GM18907 (cell line): ENCODE results near the gene KNL1.
"Not testable (repeated sequence)": the region's sequence is repeated elsewhere in the genome, so short reads cannot be mapped to it uniquely, and the experiment has no call there.

Source experiments
- ATAC-seq: cut with Tn5 transposase; IDR thresholded peaks from one replicate; pipeline ENCODE4 v1.9.1; 2021; ENCODE audit warnings: mild to moderate bottlenecking, moderate library complexity; ENCODE audit not compliant: unreplicated experiment

Gene KNL1

DNA sequence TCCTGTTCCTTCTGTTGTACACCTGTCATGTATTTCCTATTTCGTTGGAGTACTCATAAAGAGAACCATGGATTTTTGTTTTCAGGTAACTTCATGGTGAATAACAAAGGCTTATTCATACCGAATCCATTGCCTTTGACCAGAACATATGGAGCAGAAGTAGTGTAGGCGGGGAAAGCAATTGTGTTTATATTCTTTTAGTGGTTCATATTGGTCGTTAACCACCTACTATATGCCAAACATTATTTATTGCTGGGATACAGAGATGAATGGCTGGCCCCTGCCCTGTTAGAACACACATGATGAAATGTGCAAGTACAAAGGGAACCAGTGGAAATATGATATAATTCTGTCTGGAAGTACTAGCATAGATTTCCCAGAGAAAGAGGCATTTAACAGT, 15.2 kb upstream of the KNL1 start:
- no peak for ATAC-seq

DNA sequence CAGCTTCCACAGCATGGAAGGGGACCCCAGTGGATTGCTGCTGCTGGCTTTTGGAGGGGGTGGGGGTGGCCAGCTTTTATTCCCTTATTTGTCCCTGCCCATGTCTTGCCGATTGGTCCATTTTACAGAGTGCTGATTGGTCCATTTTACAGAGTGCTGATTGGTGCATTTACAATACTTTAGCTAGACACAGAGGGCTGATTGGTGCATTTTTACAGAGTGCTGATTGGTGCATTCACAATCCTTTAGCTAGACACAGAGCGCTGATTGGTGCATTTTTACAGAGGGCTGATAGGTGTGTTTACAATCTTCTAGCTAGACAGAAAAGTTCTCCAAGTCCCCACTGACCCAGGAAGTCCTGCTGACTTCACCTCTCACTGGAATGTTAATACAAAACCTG, 12.3 kb upstream of the KNL1 start:
- not testable (repeated sequence) for ATAC-seq

DNA sequence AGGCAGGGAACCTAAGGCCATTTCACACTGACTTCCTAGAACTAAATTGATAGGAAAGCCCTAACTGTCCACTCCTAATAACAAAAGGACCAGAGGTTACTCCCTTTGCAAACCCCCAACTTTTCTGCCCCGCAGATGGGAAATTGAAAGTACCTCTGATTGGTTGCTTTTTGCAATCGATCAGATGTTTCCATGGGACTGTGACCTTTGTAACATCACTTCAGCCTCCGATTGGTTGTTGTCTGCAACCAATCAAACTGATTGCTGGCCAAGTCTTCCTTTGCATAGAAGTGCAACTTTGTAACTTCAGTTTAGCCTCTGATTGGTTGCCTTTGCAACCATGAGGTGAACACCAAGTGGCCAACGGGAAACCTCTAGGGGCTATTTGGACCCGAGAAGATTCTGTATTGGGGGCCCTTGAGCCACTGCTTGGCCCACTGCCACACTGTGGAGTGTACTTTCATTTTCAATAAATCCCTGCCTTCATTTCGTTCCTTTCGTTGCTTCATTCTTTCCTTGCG, 11.3 kb upstream of the KNL1 start:
- ATAC-seq: no peak

DNA sequence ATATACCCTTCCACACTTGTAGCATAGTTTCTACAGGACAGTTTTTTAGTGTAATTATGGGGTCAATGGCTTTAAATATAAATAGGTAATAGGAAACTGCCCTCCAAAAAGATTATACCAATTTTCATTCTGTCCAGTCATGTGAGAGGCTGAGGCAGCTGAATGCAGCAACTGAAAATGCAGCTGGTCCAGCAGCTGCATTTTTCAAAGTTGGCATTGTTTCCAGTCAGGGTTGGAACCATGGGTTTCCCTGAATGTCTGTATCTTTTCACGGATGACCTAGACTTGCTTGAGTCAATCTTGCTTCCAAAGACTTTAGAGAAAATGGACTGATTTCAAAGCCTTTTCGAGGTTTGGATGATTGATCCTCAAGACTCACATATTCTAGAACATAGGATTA, 9.9 kb upstream of the KNL1 start:
- ATAC-seq: no peak

DNA sequence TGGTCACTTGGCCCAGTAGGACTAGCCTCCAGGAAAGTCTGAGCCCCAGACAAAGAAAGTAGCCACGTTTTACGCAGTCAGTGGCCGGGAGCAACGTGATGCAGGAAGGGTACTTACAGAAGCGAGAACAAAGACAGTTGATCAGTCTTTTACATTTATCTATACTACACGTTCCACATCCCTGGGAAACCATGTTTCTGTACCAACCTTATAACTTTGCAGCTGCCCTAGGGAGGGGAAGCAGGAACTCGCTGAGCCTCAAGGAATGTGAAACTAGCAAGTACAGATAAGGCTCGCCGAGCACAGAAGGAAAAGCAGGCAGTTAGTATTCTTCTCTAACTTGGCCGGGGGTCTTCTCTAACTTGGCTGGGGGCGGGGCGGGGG, 3.4 kb upstream of the KNL1 start:
- no peak for ATAC-seq

DNA sequence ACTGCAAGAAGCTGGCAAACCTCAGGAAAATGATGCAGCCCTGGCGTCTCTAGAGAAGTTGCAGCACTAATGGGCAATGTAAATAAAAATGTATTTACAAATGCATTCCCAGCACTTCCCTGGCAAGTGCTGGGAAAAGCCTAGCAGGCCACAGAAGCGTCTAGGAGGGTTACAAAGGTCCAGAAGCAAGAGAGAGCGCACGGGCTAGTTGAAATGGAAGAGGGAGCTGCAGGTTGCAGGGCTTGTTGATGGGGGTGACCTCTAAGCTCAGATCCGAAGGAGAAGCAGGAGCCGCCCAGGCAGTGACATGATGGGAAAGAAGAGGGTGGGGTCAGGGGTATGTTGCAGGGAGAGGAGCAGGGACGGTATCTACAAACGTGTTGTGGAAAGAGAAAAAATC, 2.7 kb upstream of the KNL1 start:
- no peak for ATAC-seq

DNA sequence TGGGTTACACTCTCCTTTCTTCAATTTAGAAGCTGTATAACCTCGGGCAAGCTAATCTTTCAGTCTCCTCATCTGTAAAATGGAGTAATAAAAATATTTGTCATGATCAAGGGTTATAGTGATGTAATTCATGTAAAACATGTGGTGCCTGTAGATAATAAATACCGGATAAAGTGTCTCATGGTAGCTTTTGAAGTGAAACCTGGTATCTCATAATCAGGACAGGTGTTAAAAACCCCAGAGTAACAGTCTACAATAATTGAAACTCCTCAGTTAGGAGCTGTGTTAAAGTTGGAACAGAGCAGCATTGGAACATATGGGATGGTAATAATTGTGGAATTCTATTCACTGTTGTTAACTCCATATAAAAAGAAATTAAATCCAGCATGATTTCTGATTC, 884 bp upstream of the KNL1 start:
- ATAC-seq: no peak

DNA sequence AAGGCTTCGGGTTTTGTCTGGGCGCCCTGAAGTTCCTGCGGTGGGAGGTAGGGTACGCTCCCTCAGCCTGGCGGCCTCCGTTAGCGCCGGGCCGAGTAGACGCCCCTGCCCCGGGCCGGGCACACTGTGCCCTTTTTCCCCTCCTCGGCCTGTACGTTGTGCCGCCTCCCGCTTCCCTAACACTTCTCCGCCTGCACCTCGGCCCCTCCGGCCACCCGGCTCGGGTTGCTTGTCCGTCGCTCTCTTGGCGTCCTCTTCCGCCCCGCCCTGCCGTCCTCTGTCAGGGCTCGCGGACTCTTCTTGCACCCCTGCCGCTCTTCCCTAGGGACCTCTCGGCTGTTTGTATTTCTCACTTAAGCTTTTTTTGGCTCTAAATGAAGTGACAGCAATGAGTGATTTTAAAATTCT, 384 bp downstream of the KNL1 start:
- ATAC-seq: peak; percentile 49

DNA sequence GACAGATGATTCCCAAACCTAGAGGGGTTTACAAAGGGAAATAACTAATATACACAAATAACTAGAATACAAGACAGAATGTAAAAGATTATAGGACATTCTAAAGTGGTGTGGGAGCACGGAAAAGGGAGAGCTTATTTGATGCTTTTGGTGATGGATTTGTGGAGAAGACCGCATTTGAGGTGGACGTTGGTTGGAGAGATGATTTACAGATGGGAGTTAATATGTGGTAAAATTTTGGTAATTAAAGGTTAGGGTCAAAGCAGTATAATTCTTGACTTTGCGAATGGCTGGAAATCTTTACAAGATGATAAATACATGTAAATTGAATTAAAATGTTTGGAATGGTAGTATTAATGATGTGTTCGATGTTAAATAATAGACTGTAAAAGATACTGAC, 1.2 kb downstream of the KNL1 start:
- no peak for ATAC-seq

DNA sequence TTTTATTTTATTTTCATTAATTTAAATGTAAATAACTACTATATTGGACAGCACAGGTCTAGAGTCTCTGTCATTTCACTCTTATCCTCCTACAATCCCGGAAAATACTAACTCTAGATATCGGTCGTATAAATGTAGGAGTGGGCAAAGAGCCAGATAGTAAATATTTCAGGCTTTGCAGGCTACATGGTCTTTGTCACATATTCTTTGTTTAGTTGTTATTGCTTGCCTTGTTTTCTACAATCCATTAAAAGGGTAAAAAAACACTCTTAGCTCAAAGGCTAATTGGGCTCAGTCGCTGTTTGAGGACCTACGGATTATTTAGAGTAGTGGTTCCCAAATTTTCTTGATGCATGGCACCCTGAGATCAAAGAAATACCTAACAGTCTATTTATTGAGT, 1.7 kb downstream of the KNL1 start:
- ATAC-seq: no peak

DNA sequence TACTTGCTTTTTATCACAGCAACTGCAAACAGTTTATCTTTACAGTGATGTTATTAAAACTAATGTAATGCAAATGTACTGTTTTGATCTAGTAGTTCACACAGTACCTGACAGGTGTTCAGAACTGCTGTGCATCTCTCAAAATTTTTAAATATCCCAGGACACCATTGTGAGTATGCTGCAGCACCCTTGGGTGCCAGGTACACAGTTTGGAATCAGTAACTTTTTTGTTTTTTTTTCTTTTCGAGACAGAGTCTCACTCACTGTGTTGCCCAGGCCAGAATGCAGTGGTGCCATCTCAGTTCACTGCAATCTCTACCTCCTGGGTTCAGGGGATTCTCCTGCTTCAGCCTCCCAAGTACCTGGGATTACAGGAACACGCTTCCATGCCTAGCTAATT, 3.0 kb downstream of the KNL1 start:
- ATAC-seq: no peak

DNA sequence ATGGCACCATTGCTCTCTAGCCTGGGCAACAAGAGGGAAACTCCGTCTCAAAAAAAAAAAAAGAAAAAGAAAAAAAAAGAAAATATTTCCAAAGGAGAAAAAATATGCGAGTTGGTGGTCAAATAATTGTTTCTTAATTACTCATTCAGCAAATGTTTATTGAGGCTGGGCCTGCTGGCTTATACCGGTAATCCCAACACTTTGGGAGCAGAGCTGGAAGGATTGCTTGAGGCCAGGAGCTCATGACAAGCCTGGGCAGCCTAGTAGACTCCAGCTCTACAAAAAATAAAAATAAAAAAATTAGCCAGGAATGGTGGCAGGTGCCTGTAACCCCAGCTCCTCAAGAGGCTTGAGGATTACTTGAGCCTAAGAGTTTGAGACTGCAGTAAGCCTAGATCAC, 4.1 kb downstream of the KNL1 start:
- no peak for ATAC-seq

DNA sequence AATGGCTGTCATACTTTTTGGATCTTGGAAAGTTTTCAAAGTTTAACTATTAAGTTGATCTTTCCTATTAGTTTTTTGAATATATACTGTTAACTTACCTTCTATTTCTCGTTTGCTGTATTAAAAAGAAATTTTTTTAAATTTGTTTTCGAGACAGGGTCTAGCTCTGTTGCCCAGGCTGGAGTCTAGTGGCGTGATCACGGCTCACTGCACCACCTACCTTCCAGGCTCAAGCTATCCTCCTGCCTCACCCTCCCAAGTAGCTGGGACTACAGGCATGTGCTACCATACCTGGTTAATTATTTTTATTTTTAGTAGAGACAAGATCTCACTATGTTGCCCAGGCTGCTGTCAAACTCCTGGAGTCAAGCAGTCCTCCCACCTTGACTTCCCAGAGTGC, 4.6 kb downstream of the KNL1 start:
- no peak for ATAC-seq

DNA sequence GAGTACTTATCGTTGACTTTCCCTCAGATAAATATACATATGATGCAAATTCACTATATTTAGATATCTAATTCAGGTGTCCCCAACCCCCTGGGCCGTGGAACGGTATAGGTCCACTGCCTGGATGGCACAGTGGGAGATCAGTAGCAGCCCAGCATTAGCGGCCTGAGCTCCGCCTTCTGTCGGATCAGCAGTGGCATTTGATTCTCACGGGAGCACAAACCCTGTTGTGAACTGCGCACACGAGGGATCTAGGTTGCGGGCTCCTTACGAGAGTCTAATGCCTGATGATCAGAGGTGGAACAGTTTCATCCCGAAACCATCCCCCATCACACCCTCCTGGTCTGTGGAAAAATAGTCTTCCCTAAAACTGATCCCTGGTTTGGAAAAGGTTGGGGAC, 6.9 kb downstream of the KNL1 start:
- no peak for ATAC-seq

DNA sequence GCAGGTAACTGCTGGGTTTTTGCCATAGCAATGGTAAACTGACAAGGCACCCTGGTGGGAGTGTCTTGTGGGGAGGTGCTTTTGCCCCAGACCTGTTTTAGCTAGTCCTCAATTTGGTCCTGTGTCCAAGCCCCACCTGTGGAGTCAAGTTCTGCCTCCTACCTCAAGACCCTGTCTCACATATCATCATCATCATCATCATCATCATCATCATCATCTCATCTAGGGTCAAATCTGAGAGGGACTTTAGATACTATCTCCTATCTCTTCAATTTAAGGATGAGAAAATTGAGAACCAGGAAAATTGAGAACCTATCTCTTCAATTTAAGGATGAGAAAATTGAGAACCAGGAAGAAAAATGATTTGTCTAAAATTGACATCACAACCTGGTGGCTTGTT, 9.9 kb downstream of the KNL1 start:
- ATAC-seq: no peak

DNA sequence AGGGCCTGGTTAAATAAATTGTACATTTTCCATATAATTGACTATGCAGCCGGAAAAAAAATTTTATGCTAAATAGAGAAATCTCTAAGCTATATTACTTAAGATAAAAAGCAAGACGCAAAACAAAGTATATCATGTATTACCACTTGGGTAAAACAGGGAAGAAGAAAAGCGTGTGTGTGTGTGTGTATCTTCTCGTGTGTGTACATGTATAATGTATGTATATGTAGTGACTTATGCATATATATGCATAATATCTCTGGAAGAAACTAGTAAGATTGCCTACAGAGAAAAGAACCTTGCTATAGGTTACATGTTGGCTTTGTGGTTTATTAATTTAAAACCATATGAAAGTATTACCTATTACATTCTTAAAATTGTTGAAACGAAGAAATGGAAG, 19.0 kb downstream of the KNL1 start:
- ATAC-seq: no peak

DNA sequence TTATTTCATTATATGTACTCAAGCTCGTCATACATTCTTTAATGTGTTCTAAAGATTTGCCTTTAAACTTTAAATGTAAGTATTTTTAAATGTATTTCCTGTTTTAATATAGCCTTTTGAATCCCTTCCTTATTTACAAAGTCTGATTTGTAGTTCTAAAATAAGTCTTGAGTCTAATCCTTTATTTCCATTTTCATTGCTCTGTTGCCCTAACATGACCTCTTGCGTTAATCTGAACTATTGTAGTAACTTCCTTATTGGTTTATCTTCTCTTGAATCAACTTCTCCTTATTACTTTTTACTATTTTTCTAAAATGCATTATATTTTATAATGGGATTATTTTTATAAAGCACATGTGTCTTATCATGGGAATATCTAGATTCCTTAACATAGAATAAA, 24.0 kb downstream of the KNL1 start:
- ATAC-seq: no peak

DNA sequence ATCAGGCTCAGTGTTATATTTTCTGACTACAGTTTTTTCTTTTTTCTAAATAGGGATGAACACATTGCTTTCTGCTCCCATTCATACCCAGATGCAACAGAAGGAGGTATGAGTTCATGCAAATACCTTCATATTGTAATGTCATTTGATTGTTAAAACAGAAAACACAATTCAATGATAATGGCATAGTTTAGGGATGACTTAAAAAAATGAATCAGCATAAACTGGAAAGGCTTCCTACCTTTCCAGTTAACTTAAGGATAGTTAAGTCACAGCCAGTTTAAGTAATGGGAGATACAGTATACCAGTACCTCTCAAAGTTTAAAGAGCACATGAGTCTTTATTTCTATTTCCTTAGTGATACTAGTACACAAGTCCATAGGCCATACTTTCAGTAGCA, 24.9 kb downstream of the KNL1 start:
- ATAC-seq: no peak

DNA sequence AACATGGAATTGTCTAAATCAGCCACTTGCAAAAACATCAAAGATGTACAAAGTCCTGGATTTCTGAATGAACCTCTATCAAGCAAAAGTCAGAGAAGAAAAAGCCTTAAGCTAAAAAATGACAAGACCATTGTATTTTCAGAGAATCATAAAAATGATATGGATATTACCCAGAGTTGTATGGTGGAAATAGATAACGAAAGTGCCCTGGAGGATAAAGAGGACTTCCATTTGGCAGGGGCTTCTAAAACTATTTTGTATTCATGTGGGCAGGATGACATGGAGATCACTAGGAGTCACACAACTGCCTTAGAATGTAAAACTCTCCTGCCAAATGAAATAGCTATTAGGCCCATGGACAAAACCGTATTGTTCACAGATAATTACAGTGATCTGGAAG, 29.3 kb downstream of the KNL1 start:
- no peak for ATAC-seq

DNA sequence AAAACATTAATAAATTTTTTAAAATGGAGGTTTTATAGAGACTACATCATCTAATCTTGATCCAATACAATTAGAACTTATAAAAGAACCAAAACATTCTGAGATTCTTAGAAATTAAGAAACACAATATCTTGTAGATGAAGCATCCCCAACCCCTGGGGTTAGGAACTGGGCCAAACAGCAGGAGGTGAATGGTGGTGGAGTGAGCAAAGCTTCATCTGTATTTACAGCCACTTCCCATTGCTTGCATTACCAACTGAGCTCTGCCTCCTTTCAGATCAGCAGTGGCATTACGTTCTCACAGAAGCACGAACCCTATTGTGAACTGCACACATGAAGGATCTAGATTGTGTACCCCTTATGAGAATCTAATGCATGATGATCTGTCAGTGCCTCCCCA, 36.3 kb downstream of the KNL1 start:
- ATAC-seq: no peak

DNA sequence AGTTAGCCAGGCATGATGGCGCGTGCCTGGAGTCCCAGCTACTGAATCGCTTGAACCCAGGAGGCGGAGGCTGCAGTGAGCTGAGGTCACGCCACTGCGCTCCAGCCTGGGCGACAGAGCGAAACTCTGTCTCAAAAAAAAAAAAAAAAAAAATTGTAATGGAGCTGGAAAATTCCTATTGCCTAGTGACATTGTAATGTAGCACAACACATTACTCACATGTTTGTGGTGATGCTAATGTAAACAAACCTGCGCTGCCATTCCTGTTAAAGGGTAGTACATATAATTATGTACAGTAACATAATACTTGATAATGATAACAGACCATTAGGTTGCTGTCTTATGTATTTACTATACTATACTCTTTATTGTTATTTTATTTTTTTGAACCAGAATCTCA, 39.1 kb downstream of the KNL1 start:
- no peak for ATAC-seq

DNA sequence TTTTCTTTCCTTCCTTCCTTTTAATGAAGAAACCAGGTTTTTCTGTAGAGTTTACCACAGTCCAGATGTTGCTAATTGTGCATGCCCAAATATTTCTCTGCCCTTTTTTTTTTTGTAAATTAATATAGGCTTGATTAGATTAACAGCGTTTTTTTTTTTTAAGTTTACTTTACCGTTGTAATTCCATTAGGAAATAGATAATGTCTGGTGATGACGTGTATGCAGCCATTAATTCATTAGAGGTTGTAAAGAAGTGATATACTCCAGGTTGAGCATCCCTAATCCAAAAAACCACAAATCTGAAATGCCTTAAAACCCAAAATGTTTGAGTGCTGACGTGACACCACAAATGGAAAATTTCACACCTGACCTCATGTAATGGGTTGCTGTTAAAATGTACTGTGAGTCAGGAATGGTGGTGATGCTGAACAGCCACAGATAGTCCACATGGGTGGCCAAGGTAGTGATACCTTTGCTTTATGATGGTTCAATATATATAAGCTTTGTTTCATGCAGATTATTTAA, 43.2 kb downstream of the KNL1 start:
- ATAC-seq: no peak

DNA sequence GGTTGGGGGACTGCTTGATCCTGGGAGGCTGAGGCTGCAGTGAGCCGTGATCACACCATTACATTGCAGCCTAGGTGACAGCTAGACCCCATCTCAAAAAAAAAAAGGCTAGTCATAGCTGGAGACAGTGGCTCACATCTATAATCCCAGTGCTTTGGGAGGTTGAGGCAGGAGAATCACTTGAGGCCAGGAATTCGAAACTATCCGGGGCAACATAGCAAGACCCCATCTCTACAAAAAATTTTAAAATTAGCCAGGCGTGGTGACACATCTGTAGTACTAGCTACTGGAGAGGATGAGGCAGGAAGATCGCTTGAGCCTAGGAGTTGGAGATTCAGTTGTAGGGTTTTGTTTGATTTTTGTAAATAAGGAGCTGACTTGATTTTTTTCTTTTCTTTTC, 45.6 kb downstream of the KNL1 start:
- ATAC-seq: no peak

DNA sequence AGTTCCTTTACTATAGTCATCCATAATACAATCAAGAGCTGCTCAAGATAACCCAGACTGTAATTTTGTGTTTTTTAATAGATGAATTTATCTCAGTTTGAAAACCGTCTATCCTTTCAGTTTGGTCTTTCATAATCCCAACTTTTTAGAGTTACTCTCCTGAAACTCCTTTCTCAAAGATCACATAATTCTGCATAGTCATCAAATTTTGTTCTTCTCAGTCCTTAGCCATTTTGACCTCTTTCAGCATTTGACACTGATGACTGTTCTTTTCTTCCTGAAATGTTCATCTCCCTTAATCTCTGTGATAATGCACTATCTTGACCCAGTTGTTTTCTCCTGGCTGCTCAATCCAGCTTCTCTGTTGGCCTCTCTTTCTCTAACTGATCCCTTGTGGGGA, 53.5 kb downstream of the KNL1 start:
- no peak for ATAC-seq
